ENCODE measurements around the gene AFG3L2.

AFG3L2 gene

GRCh38 chr18:12352188-12352587 is 24.8 kb downstream of the AFG3L2 start:
- DNase-seq, result no peak

GRCh38 chr18:12347895-12348294 is 29.1 kb downstream of the AFG3L2 start:
- no peak for DNase-seq

GRCh38 chr18:12346240-12346565 is 30.8 kb downstream of the AFG3L2 start:
- no peak for DNase-seq

GRCh38 chr18:12345491-12346239 is 31.4 kb downstream of the AFG3L2 start:
- no peak for DNase-seq

- DNase-seq, result no peak
Measured at GRCh38 chr18:12342661-12343060, 34.4 kb downstream of the AFG3L2 start.

- DNase-seq, result no peak
Measured at GRCh38 chr18:12340945-12341660, 35.9 kb downstream of the AFG3L2 start.

GRCh38 chr18:12338382-12338781 is 38.6 kb downstream of the AFG3L2 start:
- no peak for DNase-seq

- no peak for DNase-seq
Measured at GRCh38 chr18:12336887-12337286, 40.1 kb downstream of the AFG3L2 start.

- DNase-seq, result no peak
Measured at GRCh38 chr18:12336171-12336613, 40.8 kb downstream of the AFG3L2 start.

GRCh38 chr18:12335503-12335902 is 41.5 kb downstream of the AFG3L2 start:
- no peak for DNase-seq

- no peak for DNase-seq
Measured at GRCh38 chr18:12334863-12335262, 42.2 kb downstream of the AFG3L2 start.

GRCh38 chr18:12334366-12334808 is 42.6 kb downstream of the AFG3L2 start:
- no peak for DNase-seq

GRCh38 chr18:12333506-12334290 is 43.3 kb downstream of the AFG3L2 start:
- DNase-seq, result no peak

- no peak for DNase-seq
Measured at GRCh38 chr18:12330766-12331165, 46.3 kb downstream of the AFG3L2 start.

GRCh38 chr18:12329125-12329698 is 47.8 kb downstream of the AFG3L2 start:
- DNase-seq, result no peak

GRCh38 chr18:12328179-12328823 is 48.7 kb downstream of the AFG3L2 start:
- DNase-seq, result no peak

- no peak for DNase-seq
Measured at GRCh38 chr18:12327510-12328178, 49.4 kb downstream of the AFG3L2 start.

- DNase-seq, result no peak
Measured at GRCh38 chr18:12326711-12327460, 50.1 kb downstream of the AFG3L2 start.

GRCh38 chr18:12325726-12326245 is 51.2 kb downstream of the AFG3L2 start:
- DNase-seq, result no peak

GRCh38 chr18:12324991-12325725 is 51.9 kb downstream of the AFG3L2 start:
- no peak for DNase-seq

All from NCI-H2107 (cell line).